ENCODE results near the gene SLC39A1. TPM values are rescaled to one million over a fixed set of nuclear protein-coding genes. Genes with fewer than 3 reads are reported as not detected.

The SLC39A1 gene
- total RNA-seq, 1 donor from 2014 or later: 87.8 TPM

GRCh38 chr1:153970346-153970745 is 7.0 kb upstream of the SLC39A1 start:
- no peak for TF ChIP-seq CTCF (IDR thresholded peaks at IDR 0.05)
- Mint-ChIP-seq H3K4me1 (ENCODE audit: low read depth) (peaks cover 28% of the 10 kb centered on the region), H3K4me3 (ENCODE audit: unreplicated experiment) (no peak overlapping the region)

GRCh38 chr1:153968972-153969371 is 5.6 kb upstream of the SLC39A1 start:
- H3K27ac Mint-ChIP-seq (ENCODE audit: unreplicated experiment): no peak overlapping the region
- H3K27me3 Mint-ChIP-seq (ENCODE audit: low read depth): no peaks in the 10 kb centered on the region
- H3K36me3 Mint-ChIP-seq (ENCODE audit: low read depth): no peaks in the 10 kb centered on the region
- H3K9me3 Mint-ChIP-seq (ENCODE audit: low read depth): no peaks in the 10 kb centered on the region
- H3K4me1 Mint-ChIP-seq (ENCODE audit: low read depth): peaks cover 37% of the 10 kb centered on the region
- no peak overlapping the region for H3K4me3 Mint-ChIP-seq (ENCODE audit: unreplicated experiment)
- no peak for DNase-seq (ENCODE audit: low spot score)
- no peak for TF ChIP-seq CTCF (IDR thresholded peaks at IDR 0.05)

More at GRCh38 chr1:153970346-153970745, 7.0 kb upstream of the SLC39A1 start:
- Mint-ChIP-seq H3K9me3 (ENCODE audit: low read depth) (no peaks in the 10 kb centered on the region), H3K27me3 (ENCODE audit: low read depth) (no peaks in the 10 kb centered on the region), H3K27ac (ENCODE audit: unreplicated experiment) (no peak overlapping the region), H3K36me3 (ENCODE audit: low read depth) (peaks cover 5% of the 10 kb centered on the region)
- no peak for DNase-seq (ENCODE audit: low spot score)

- H3K27ac Mint-ChIP-seq (ENCODE audit: unreplicated experiment): peak overlapping the region; percentile 98
- no peaks in the 10 kb centered on the region for H3K36me3 Mint-ChIP-seq (ENCODE audit: low read depth)
- no peaks in the 10 kb centered on the region for H3K9me3 Mint-ChIP-seq (ENCODE audit: low read depth)
- no peak for TF ChIP-seq CTCF (IDR thresholded peaks at IDR 0.05)
- H3K4me1 Mint-ChIP-seq (ENCODE audit: low read depth): peaks cover 43% of the 10 kb centered on the region
- DNase-seq (ENCODE audit: low spot score): no peak
- peak overlapping the region; percentile 95 for H3K4me3 Mint-ChIP-seq (ENCODE audit: unreplicated experiment)
- H3K27me3 Mint-ChIP-seq (ENCODE audit: low read depth): no peaks in the 10 kb centered on the region
Observed at GRCh38 chr1:153968408-153968807, 5.1 kb upstream of the SLC39A1 start.

- Mint-ChIP-seq H3K4me1 (ENCODE audit: low read depth) (peaks cover 45% of the 10 kb centered on the region), H3K36me3 (ENCODE audit: low read depth) (no peaks in the 10 kb centered on the region), H3K4me3 (ENCODE audit: unreplicated experiment) (peak overlapping the region; percentile 95), H3K27me3 (ENCODE audit: low read depth) (no peaks in the 10 kb centered on the region), H3K27ac (ENCODE audit: unreplicated experiment) (peak overlapping the region; percentile 98), H3K9me3 (ENCODE audit: low read depth) (no peaks in the 10 kb centered on the region)
- DNase-seq (ENCODE audit: low spot score): no peak
- TF ChIP-seq CTCF (IDR thresholded peaks at IDR 0.05): peak; percentile 28
Observed at GRCh38 chr1:153968000-153968363, 4.6 kb upstream of the SLC39A1 start.

- Mint-ChIP-seq H3K9me3 (ENCODE audit: low read depth) (no peaks in the 10 kb centered on the region), H3K4me3 (ENCODE audit: unreplicated experiment) (peak within 1 kb of the TSS; percentile 95), H3K27me3 (ENCODE audit: low read depth) (no peaks in the 10 kb centered on the region), H3K36me3 (ENCODE audit: low read depth) (no peaks in the 10 kb centered on the region), H3K27ac (ENCODE audit: unreplicated experiment) (peak within 1 kb of the TSS; percentile 98), H3K4me1 (ENCODE audit: low read depth) (peaks cover 51% of the 10 kb centered on the region)
- DNase-seq (ENCODE audit: low spot score): peak; percentile 95
- peak; percentile 73 for TF ChIP-seq CTCF (IDR thresholded peaks at IDR 0.05)
Observed at GRCh38 chr1:153967107-153967999, 4.0 kb upstream of the SLC39A1 start, which contains the start of gene CREB3L4. Gene CREB3L4, plus strand, starts transcription at chr1:153967902. Its CDS starts 624 bp downstream, at chr1:153968526.
